SK-N-SH (cell line): ENCODE data around the gene GDF2. TPM values are rescaled to one million over a fixed set of nuclear protein-coding genes. Genes with fewer than 3 reads are reported as not detected.
A peak's percentile ranks its signal among the peaks of the same experiment; 100 is the strongest.

Experiments
- CTCF ChIA-PET: fragments of 300-600, 350-600 bp; formaldehyde crosslinking; extraction: SDS; loops from one replicate; lab custom pipeline; 2021; lab: Yijun Ruan, JAX
- POLR2A ChIA-PET: fragments of 350-600 bp; sonication (Branson Sonifier 250); formaldehyde crosslinking; extraction: SDS; loops from one replicate; lab custom pipeline; 2020; ENCODE audit warnings: antibody characterized with exemption, inconsistent platforms; lab: Yijun Ruan, JAX
- DNase-seq: peaks from one replicate; pipeline ENCODE4 v3.0.0; 2012
- H2AFZ ChIP-seq: fragments of 200-600 bp; sonication (generic); 2 replicates; pipeline ENCODE4 v1.8.1; 2016; ENCODE audit warnings: antibody characterized with exemption, mild to moderate bottlenecking, low read depth
- H3F3A ChIP-seq: fragments of 200-600 bp; sonication (generic); replicated peaks from 2 replicates; pipeline ENCODE3; 2016; ENCODE audit warnings: antibody characterized with exemption, mild to moderate bottlenecking; ENCODE audit not compliant: insufficient read depth
- H3K27ac ChIP-seq, 2 experiments: fragments of 200-500 bp in 1 of 2; fragments of 200-600 bp in 1 of 2; sonication (Bioruptor generic) in 1 of 2; sonication (generic), shearing (Covaris generic) in 1 of 2; 2 replicates each; pipeline versions ENCODE4 v1.5.1 to v1.6.1; 2014 to 2016; ENCODE audit warnings: low read depth in 2 of 2, inconsistent platforms in 1 of 2, low read length in 1 of 2, mild to moderate bottlenecking in 1 of 2, mixed read lengths in 1 of 2
- H3K27me3 ChIP-seq: fragments of 200-600 bp; sonication (generic), shearing (Covaris generic); 2 replicates; pipeline ENCODE4 v1.6.1; 2016; ENCODE audit warnings: mixed run types; ENCODE audit not compliant: insufficient read depth
- H3K36me3 ChIP-seq, 2 experiments: fragments of 200-500 bp in 1 of 2; fragments of 200-600 bp in 1 of 2; sonication (Bioruptor generic) in 1 of 2; sonication (generic) in 1 of 2; replicated peaks in 1 of 2; 2 replicates each; pipeline versions ENCODE3 to v1.5.1; 2014 to 2016; ENCODE audit warnings: low read length in 1 of 2, mild to moderate bottlenecking in 1 of 2; ENCODE audit not compliant: insufficient read depth in 2 of 2, control insufficient read depth in 1 of 2
- H3K4me1 ChIP-seq, 2 experiments: fragments of 200-500 bp in 1 of 2; fragments of 200-600 bp in 1 of 2; sonication (Bioruptor generic) in 1 of 2; sonication (generic), shearing (Covaris generic) in 1 of 2; 2 replicates each; pipeline versions ENCODE4 v1.5.1 to v1.6.1; 2014 to 2016; ENCODE audit warnings: low read depth in 1 of 2, low read length in 1 of 2, mixed run types in 1 of 2; ENCODE audit not compliant: insufficient read depth in 2 of 2, control insufficient read depth in 1 of 2
- H3K4me2 ChIP-seq: fragments of 200-600 bp; sonication (generic), shearing (Covaris generic); 2 replicates; pipeline ENCODE4 v1.6.1; 2017; ENCODE audit warnings: mixed run types
- H3K4me3 ChIP-seq, 2 experiments: fragments of 200-500 bp in 1 of 2; fragments of 200-600 bp in 1 of 2; sonication (Bioruptor generic) in 1 of 2; sonication (generic), shearing (Covaris generic) in 1 of 2; 2 replicates each; pipeline versions ENCODE4 v1.5.1 to v1.8.1; 2014 to 2016; ENCODE audit warnings: low read depth in 2 of 2, inconsistent platforms in 1 of 2, low read length in 1 of 2, mild to moderate bottlenecking in 1 of 2, mixed read lengths in 1 of 2, moderate library complexity in 1 of 2
- H3K79me2 ChIP-seq: fragments of 200-600 bp; sonication (generic); 2 replicates; pipeline ENCODE4 v1.8.1; 2017; ENCODE audit warnings: mild to moderate bottlenecking; ENCODE audit not compliant: insufficient read depth
- H3K9ac ChIP-seq: fragments of 200-600 bp; sonication (generic); 2 replicates; pipeline ENCODE4 v1.6.1; 2017; ENCODE audit warnings: mixed run types
- H3K9me2 ChIP-seq: fragments of 200-600 bp; sonication (generic); 2 replicates; pipeline ENCODE4 v1.6.1; 2017; ENCODE audit warnings: mixed run types
- H3K9me3 ChIP-seq: fragments of 200-600 bp; sonication (generic); 2 replicates; pipeline ENCODE4 v1.6.1; 2017; ENCODE audit warnings: mixed run types, mild to moderate bottlenecking, moderate library complexity
- H4K20me1 ChIP-seq: fragments of 200-600 bp; sonication (generic); 2 replicates; pipeline ENCODE4 v1.6.1; 2017; ENCODE audit warnings: mild to moderate bottlenecking, mixed run types; ENCODE audit not compliant: insufficient read depth
- EP300 ChIP-seq, 2 experiments: IDR thresholded peaks; 2 replicates each; pipeline versions ENCODE4 v1.4.0 to v1.6.1; 2012; ENCODE audit warnings: borderline replicate concordance in 1 of 2, low read depth in 1 of 2, low read length in 1 of 2
- FOSL2 ChIP-seq: IDR thresholded peaks from 2 replicates; pipeline ENCODE4 v1.4.0; 2012; ENCODE audit warnings: low read depth, mild to moderate bottlenecking, moderate library complexity, borderline replicate concordance
- FOXJ3 ChIP-seq: sonication (generic); formaldehyde crosslinking; IDR thresholded peaks from 2 replicates; pipeline ENCODE4 v1.5.1; 2020; ENCODE audit warnings: mild to moderate bottlenecking, missing genetic modification reagents
- GATA2 ChIP-seq: sonication (generic); formaldehyde crosslinking; IDR thresholded peaks from 2 replicates; pipeline ENCODE4 v1.5.0; 2020; ENCODE audit warnings: mild to moderate bottlenecking, missing genetic modification reagents
- MAX ChIP-seq: IDR thresholded peaks from 2 replicates; pipeline ENCODE4 v1.4.0; 2012; ENCODE audit warnings: low read depth
- MEF2A ChIP-seq: IDR thresholded peaks from 2 replicates; pipeline ENCODE4 v1.4.0; 2012; ENCODE audit warnings: low read depth, borderline replicate concordance
- NRF1 ChIP-seq: IDR thresholded peaks from 2 replicates; pipeline ENCODE4 v1.6.1; 2012; ENCODE audit warnings: low read depth, mild to moderate bottlenecking, low read length
- PBX3 ChIP-seq: IDR thresholded peaks from 2 replicates; pipeline ENCODE4; 2012
- POLR2AphosphoS5 ChIP-seq: IDR thresholded peaks from 2 replicates; pipeline ENCODE4 v1.6.1; 2012; ENCODE audit warnings: low read depth, low read length
- RCOR1 ChIP-seq: fragments of 150-350 bp; IDR thresholded peaks from 2 replicates; pipeline ENCODE4 v1.6.1; 2017; ENCODE audit warnings: antibody characterized with exemption, low read length
- RFX5 ChIP-seq: IDR thresholded peaks from 2 replicates; pipeline ENCODE4 v1.6.1; 2012; ENCODE audit warnings: mild to moderate bottlenecking, improper control_type of control experiment, low read length
- SMC3 ChIP-seq: IDR thresholded peaks from 2 replicates; pipeline ENCODE4 v1.6.1; 2012; ENCODE audit warnings: low read depth, low read length, improper control_type of control experiment
- USF2 ChIP-seq: fragments of 150-350 bp; IDR thresholded peaks from 2 replicates; pipeline ENCODE4 v1.6.1; 2017; ENCODE audit warnings: antibody characterized with exemption, low read length, low read depth, borderline replicate concordance
- YY1 ChIP-seq: IDR thresholded peaks from 2 replicates; pipeline ENCODE4 v1.4.0; 2012; ENCODE audit warnings: low read depth, mild to moderate bottlenecking
- WGBS: methylation state at CpG from one replicate; pipeline ENCODE4 v1.1.6; 2017; ENCODE audit warnings: low lambda C conversion rate; 5-methylcytosine and 5-hydroxymethylcytosine counted together
- polyA plus RNA-seq, 3 experiments: library from polyadenylated mRNA; depleted of rRNA; stranded (reverse); fragments of >200 nt; gene quantifications; 2 replicates each; pipeline ENCODE4 v1.2.3, GENCODE V29; 2012
- TF ChIP-seq, protein P1 (sequence below): fragments of 200-600 bp; sonication (generic); IDR thresholded peaks from 2 replicates; pipeline ENCODE4 v1.6.1; 2017; ENCODE audit warnings: antibody characterized with exemption, mild to moderate bottlenecking, moderate library complexity
- TF ChIP-seq, protein P2 (sequence below): IDR thresholded peaks from 2 replicates; pipeline ENCODE4 v1.4.0; 2012; ENCODE audit warnings: low read depth, borderline replicate concordance
- TF ChIP-seq, protein P3 (sequence below): IDR thresholded peaks from 2 replicates; pipeline ENCODE4 v1.4.0; 2012; ENCODE audit warnings: low read depth, borderline replicate concordance
- TF ChIP-seq, protein P4 (sequence below): IDR thresholded peaks from 2 replicates; pipeline ENCODE4 v1.6.1; 2012; ENCODE audit warnings: mild to moderate bottlenecking, low read depth, low read length, moderate library complexity

The GDF2 gene
- polyA plus RNA-seq, 1 of the 3 experiments (the other 2 are of a cell fraction) = not detected

- Histone ChIP-seq H3K4me1 (peaks cover 0 to 68% of the 10 kb centered on the region in 2 experiments; a peak in 1 of 4 replicates), H3F3A (no peaks in the 10 kb centered on the region), H2AFZ (no peak overlapping the region), H3K27ac (peak overlapping the region in 1 of 2 experiments; percentile 11; a peak in 1 of 4 replicates), H3K27me3 (no peaks in the 10 kb centered on the region; the same call in 1 of the 2 replicates), H3K4me3 (no peak overlapping the region), H3K36me3 (no peaks in the 10 kb centered on the region), H3K9me2 (no peaks in the 10 kb centered on the region), H3K4me2 (no peak overlapping the region), H3K9ac (no peak overlapping the region), H3K9me3 (no peaks in the 10 kb centered on the region), H4K20me1 (no peaks in the 10 kb centered on the region), H3K79me2 (no peaks in the 10 kb centered on the region)
- 81% methylated on average over 13 of the region's 37 CpGs for WGBS
- TF ChIP-seq USF2 = no peak
- TF ChIP-seq NRF1 = no peak
- TF ChIP-seq SMC3 = no peak
- TF ChIP-seq, protein P1, sequence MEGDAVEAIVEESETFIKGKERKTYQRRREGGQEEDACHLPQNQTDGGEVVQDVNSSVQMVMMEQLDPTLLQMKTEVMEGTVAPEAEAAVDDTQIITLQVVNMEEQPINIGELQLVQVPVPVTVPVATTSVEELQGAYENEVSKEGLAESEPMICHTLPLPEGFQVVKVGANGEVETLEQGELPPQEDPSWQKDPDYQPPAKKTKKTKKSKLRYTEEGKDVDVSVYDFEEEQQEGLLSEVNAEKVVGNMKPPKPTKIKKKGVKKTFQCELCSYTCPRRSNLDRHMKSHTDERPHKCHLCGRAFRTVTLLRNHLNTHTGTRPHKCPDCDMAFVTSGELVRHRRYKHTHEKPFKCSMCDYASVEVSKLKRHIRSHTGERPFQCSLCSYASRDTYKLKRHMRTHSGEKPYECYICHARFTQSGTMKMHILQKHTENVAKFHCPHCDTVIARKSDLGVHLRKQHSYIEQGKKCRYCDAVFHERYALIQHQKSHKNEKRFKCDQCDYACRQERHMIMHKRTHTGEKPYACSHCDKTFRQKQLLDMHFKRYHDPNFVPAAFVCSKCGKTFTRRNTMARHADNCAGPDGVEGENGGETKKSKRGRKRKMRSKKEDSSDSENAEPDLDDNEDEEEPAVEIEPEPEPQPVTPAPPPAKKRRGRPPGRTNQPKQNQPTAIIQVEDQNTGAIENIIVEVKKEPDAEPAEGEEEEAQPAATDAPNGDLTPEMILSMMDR = no peak
- TF ChIP-seq FOSL2 = no peak
- TF ChIP-seq, protein P2, sequence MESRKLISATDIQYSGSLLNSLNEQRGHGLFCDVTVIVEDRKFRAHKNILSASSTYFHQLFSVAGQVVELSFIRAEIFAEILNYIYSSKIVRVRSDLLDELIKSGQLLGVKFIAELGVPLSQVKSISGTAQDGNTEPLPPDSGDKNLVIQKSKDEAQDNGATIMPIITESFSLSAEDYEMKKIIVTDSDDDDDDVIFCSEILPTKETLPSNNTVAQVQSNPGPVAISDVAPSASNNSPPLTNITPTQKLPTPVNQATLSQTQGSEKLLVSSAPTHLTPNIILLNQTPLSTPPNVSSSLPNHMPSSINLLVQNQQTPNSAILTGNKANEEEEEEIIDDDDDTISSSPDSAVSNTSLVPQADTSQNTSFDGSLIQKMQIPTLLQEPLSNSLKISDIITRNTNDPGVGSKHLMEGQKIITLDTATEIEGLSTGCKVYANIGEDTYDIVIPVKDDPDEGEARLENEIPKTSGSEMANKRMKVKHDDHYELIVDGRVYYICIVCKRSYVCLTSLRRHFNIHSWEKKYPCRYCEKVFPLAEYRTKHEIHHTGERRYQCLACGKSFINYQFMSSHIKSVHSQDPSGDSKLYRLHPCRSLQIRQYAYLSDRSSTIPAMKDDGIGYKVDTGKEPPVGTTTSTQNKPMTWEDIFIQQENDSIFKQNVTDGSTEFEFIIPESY = no peak
- TF ChIP-seq GATA2 = no peak
- no peak for TF ChIP-seq MAX
- TF ChIP-seq MEF2A = no peak
- TF ChIP-seq YY1 = no peak
- TF ChIP-seq POLR2AphosphoS5 = no peak
- no peak for TF ChIP-seq PBX3
- no peak for TF ChIP-seq FOXJ3
- TF ChIP-seq, protein P3, sequence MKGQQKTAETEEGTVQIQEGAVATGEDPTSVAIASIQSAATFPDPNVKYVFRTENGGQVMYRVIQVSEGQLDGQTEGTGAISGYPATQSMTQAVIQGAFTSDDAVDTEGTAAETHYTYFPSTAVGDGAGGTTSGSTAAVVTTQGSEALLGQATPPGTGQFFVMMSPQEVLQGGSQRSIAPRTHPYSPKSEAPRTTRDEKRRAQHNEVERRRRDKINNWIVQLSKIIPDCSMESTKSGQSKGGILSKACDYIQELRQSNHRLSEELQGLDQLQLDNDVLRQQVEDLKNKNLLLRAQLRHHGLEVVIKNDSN = no peak
- no peak for TF ChIP-seq EP300 (IDR thresholded peaks at IDR 0.05; ENCODE audit: borderline replicate concordance in 1 of 2, low read depth in 1 of 2, low read length in 1 of 2)
- TF ChIP-seq RFX5 = no peak
- no peak for TF ChIP-seq RCOR1
- TF ChIP-seq, protein P4, sequence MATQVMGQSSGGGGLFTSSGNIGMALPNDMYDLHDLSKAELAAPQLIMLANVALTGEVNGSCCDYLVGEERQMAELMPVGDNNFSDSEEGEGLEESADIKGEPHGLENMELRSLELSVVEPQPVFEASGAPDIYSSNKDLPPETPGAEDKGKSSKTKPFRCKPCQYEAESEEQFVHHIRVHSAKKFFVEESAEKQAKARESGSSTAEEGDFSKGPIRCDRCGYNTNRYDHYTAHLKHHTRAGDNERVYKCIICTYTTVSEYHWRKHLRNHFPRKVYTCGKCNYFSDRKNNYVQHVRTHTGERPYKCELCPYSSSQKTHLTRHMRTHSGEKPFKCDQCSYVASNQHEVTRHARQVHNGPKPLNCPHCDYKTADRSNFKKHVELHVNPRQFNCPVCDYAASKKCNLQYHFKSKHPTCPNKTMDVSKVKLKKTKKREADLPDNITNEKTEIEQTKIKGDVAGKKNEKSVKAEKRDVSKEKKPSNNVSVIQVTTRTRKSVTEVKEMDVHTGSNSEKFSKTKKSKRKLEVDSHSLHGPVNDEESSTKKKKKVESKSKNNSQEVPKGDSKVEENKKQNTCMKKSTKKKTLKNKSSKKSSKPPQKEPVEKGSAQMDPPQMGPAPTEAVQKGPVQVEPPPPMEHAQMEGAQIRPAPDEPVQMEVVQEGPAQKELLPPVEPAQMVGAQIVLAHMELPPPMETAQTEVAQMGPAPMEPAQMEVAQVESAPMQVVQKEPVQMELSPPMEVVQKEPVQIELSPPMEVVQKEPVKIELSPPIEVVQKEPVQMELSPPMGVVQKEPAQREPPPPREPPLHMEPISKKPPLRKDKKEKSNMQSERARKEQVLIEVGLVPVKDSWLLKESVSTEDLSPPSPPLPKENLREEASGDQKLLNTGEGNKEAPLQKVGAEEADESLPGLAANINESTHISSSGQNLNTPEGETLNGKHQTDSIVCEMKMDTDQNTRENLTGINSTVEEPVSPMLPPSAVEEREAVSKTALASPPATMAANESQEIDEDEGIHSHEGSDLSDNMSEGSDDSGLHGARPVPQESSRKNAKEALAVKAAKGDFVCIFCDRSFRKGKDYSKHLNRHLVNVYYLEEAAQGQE = no peak
- ChIA-PET CTCF (interaction anchor here (1.7 to 12.0 kb wide), 6 partner anchors 8 to 317 kb away, joined by 4 to 337 read pairs (median 62); no protein-coding TSS in a partner anchor), POLR2A (no interaction called here)
- no peak for DNase-seq
Measured at GRCh38 chr10:47310090-47310505, 12.2 kb upstream of the GDF2 start.
